ENCODE data around the gene PLEKHA3. TPM values are rescaled to one million over a fixed set of nuclear protein-coding genes. Genes with fewer than 3 reads are reported as not detected.

Gene PLEKHA3
- total and polyA plus RNA-seq, 10 of the 15 experiments (the other 5 are each of a cell fraction or from before 2014, with no cell fraction given), result 1.4 to 21.1 (median 7.4) TPM

DNA sequence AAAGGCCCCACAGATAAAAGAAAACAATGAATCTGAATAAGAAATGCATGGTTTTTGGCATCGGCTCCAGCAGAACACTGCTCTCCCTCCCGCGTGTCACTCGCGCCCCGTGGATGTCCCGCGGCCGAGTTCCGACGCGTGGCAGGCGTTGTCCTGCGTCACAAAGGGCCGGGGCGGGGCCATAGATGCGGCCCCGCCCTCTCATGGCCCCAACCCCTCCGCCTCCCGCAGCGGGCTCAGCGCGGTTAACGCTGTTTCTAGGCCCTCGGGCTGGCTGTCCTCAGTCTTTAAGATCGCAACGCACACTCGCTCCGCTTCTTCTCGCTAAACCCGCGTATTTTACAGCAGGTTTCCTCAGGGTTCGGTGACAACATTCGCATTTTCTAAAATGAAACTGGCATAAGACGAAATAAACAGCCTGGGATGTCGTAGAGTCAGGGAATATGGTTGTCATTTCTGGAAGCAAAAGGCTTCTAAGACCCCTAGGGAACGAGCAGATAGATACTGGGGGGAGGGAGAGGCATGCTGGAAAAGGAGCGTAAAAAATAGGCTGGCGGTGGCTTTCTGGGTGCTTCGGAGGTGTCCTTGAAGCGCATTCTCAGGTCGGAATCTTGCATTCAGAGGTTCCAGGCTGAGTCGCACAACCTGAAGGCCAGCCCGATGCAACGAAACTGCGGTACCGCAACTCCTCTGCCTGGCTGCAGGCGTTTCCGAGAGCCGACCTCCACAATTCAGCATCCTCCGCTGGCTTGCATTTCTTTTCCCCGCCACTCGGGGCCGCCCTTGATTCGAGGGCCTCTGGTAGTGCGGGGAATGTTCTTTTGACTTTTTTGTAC, 1.6 kb upstream of the PLEKHA3 start, which contains the start of gene FKBP7 (continued):
- TF ChIP-seq BMI1 (IDR thresholded peaks at IDR 0.05; ENCODE audit: borderline replicate concordance), result no peak
- TF ChIP-seq NFYB (IDR thresholded peaks at IDR 0.05; ENCODE audit: insufficient read depth, low read depth, low read length), result no peak
- no peak for TF ChIP-seq STAT1 (conservative IDR thresholded peaks at IDR 0.05)
- peak; percentile 81; the same call in 1 of the 2 replicates for TF ChIP-seq PML (IDR thresholded peaks at IDR 0.05; ENCODE audit: low read length)
- TF ChIP-seq SMC3 (IDR thresholded peaks at IDR 0.05; ENCODE audit: borderline replicate concordance, low read length), result peak; percentile 53; the same call in 1 of the 2 replicates
- TF ChIP-seq, protein P1, sequence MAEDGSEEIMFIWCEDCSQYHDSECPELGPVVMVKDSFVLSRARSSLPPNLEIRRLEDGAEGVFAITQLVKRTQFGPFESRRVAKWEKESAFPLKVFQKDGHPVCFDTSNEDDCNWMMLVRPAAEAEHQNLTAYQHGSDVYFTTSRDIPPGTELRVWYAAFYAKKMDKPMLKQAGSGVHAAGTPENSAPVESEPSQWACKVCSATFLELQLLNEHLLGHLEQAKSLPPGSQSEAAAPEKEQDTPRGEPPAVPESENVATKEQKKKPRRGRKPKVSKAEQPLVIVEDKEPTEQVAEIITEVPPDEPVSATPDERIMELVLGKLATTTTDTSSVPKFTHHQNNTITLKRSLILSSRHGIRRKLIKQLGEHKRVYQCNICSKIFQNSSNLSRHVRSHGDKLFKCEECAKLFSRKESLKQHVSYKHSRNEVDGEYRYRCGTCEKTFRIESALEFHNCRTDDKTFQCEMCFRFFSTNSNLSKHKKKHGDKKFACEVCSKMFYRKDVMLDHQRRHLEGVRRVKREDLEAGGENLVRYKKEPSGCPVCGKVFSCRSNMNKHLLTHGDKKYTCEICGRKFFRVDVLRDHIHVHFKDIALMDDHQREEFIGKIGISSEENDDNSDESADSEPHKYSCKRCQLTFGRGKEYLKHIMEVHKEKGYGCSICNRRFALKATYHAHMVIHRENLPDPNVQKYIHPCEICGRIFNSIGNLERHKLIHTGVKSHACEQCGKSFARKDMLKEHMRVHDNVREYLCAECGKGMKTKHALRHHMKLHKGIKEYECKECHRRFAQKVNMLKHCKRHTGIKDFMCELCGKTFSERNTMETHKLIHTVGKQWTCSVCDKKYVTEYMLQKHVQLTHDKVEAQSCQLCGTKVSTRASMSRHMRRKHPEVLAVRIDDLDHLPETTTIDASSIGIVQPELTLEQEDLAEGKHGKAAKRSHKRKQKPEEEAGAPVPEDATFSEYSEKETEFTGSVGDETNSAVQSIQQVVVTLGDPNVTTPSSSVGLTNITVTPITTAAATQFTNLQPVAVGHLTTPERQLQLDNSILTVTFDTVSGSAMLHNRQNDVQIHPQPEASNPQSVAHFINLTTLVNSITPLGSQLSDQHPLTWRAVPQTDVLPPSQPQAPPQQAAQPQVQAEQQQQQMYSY (CRISPR knock-in tag; IDR thresholded peaks at IDR 0.05), result no peak
- TF ChIP-seq JUND (IDR thresholded peaks at IDR 0.05; ENCODE audit: low read depth, low read length), result no peak
- TF ChIP-seq, protein P2, sequence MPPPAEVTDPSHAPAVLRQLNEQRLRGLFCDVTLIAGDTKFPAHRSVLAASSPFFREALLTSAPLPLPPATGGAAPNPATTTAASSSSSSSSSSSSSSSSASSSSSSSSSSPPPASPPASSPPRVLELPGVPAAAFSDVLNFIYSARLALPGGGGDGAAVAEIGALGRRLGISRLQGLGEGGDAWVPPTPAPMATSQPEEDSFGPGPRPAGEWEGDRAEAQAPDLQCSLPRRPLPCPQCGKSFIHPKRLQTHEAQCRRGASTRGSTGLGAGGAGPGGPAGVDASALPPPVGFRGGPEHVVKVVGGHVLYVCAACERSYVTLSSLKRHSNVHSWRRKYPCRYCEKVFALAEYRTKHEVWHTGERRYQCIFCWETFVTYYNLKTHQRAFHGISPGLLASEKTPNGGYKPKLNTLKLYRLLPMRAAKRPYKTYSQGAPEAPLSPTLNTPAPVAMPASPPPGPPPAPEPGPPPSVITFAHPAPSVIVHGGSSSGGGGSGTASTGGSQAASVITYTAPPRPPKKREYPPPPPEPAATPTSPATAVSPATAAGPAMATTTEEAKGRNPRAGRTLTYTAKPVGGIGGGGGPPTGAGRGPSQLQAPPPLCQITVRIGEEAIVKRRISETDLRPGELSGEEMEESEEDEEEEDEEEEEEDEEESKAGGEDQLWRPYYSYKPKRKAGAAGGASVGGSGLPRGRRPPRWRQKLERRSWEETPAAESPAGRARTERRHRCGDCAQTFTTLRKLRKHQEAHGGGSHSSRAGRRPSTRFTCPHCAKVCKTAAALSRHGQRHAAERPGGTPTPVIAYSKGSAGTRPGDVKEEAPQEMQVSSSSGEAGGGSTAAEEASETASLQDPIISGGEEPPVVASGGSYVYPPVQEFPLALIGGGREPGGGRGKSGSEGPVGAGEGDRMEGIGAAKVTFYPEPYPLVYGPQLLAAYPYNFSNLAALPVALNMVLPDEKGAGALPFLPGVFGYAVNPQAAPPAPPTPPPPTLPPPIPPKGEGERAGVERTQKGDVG (CRISPR knock-in tag; IDR thresholded peaks at IDR 0.05), result no peak
- no peak for TF ChIP-seq SIX5 (IDR thresholded peaks at IDR 0.05; ENCODE audit: low read depth, low read length, severe bottlenecking)
- peak; percentile 68; the same call in 1 of the 2 replicates for TF ChIP-seq WRNIP1 (IDR thresholded peaks at IDR 0.05; ENCODE audit: borderline replicate concordance, low read depth, low read length)
- TF ChIP-seq SPI1 (IDR thresholded peaks at IDR 0.05; ENCODE audit: borderline replicate concordance, insufficient read depth, low read depth, low read length), result no peak
- peak; percentile 70 for TF ChIP-seq EED (IDR thresholded peaks at IDR 0.05; ENCODE audit: low read depth)
- TF ChIP-seq, protein P3, sequence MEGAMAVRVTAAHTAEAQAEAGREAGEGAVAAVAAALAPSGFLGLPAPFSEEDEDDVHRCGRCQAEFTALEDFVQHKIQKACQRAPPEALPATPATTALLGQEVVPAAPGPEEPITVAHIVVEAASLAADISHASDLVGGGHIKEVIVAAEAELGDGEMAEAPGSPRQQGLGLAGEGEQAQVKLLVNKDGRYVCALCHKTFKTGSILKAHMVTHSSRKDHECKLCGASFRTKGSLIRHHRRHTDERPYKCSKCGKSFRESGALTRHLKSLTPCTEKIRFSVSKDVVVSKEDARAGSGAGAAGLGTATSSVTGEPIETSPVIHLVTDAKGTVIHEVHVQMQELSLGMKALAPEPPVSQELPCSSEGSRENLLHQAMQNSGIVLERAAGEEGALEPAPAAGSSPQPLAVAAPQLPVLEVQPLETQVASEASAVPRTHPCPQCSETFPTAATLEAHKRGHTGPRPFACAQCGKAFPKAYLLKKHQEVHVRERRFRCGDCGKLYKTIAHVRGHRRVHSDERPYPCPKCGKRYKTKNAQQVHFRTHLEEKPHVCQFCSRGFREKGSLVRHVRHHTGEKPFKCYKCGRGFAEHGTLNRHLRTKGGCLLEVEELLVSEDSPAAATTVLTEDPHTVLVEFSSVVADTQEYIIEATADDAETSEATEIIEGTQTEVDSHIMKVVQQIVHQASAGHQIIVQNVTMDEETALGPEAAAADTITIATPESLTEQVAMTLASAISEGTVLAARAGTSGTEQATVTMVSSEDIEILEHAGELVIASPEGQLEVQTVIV (IDR thresholded peaks at IDR 0.05; ENCODE audit: borderline replicate concordance, partially characterized antibody), result no peak
- no peak for TF ChIP-seq SUZ12 (IDR thresholded peaks at IDR 0.05; ENCODE audit: unreplicated experiment)
- TF ChIP-seq, protein P4, sequence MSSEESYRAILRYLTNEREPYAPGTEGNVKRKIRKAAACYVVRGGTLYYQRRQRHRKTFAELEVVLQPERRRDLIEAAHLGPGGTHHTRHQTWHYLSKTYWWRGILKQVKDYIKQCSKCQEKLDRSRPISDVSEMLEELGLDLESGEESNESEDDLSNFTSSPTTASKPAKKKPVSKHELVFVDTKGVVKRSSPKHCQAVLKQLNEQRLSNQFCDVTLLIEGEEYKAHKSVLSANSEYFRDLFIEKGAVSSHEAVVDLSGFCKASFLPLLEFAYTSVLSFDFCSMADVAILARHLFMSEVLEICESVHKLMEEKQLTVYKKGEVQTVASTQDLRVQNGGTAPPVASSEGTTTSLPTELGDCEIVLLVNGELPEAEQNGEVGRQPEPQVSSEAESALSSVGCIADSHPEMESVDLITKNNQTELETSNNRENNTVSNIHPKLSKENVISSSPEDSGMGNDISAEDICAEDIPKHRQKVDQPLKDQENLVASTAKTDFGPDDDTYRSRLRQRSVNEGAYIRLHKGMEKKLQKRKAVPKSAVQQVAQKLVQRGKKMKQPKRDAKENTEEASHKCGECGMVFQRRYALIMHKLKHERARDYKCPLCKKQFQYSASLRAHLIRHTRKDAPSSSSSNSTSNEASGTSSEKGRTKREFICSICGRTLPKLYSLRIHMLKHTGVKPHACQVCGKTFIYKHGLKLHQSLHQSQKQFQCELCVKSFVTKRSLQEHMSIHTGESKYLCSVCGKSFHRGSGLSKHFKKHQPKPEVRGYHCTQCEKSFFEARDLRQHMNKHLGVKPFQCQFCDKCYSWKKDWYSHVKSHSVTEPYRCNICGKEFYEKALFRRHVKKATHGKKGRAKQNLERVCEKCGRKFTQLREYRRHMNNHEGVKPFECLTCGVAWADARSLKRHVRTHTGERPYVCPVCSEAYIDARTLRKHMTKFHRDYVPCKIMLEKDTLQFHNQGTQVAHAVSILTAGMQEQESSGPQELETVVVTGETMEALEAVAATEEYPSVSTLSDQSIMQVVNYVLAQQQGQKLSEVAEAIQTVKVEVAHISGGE (CRISPR knock-in tag; IDR thresholded peaks at IDR 0.05), result no peak

Measured in GM12878 (cell line).